HPDE6-E6E7 (cell line): ENCODE results near the gene POC1A.
"Not testable (repeated sequence)": the region's sequence is repeated elsewhere in the genome, so short reads cannot be mapped to it uniquely, and the experiment has no call there.

Experiments
- DNase-seq: peaks from one replicate; pipeline ENCODE4 v3.0.0; 2011; ENCODE audit warnings: missing footprints; ENCODE audit errors: extremely low spot score

POC1A gene

DNA sequence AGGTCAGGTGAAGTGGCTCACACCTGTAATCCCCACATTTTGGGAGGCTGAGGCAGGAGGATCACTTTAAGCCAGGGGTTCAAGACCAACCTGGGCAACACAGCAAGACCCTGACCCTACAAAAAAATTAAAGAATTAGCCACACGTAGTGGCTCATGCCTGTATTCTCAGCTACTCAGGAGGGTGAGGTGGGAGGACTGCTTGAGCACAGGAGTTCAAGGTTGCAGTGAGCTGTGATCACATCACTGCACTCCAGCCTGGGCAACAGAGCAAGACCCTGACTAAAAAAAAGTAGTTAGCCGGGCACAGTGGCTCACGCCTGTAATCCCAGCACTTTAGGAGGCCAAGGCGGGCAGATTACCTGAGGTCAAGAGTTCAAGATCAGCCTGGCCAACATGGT is 2.2 kb downstream of the POC1A start:
- DNase-seq = not testable (repeated sequence)

DNA sequence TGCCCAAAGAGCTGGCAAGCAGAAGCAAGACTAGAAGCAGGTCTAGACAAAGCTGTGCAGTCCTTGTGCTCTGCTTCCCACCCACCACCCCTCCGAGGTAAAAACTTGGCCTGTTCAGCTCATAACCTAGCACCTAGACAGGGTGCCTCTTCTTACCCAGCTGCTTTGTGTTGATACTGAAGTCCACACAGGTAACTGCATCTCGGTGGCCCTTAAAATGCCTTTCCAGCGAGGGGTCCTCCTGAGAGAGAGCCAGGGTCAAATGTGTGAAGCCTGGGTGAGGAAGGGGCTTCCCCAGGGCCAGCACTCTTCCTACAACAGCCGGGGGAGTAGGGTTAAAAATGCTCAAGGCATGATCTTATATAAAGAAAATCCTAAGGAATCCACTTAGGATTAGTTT is 3.4 kb downstream of the POC1A start:
- DNase-seq = no peak

DNA sequence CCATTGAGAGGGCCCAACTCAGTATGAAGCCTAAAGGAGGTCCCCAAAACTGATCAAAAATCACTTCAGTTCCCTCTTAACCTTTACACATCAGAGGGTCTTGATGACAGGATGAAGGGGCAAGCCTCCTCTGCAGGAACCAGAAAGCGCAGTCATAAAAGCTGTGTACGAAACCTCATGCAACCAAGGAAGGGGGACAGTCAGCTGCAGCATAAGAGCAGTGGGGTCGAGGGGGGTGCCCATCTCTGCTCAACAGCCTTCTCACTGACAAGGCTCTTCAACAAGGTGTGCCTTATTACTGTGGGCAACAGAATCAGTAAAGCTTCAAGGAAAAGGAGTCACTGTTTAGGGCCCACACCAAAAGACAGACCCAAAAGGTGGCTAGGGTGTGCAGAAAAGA is 3.9 kb downstream of the POC1A start:
- DNase-seq = no peak

DNA sequence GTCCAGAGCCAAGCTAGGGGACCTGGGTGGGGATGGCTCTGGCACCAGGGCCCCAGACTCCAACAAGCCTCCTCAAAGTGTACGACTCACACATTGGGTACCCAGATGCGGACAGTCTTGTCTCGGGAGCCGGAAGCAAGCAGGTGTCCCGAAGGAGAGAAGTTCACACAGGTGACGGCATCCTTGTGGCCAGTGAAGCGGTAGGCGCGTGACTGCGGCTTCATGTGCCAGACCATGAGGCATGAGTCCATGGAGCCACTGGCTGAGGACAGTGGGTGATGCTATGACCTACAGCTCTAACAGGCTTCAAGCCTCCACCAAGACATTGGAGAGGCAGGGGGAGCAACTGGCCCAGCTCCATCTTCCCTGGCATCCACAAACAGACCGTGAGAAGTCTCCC is 4.5 kb downstream of the POC1A start:
- no peak for DNase-seq

DNA sequence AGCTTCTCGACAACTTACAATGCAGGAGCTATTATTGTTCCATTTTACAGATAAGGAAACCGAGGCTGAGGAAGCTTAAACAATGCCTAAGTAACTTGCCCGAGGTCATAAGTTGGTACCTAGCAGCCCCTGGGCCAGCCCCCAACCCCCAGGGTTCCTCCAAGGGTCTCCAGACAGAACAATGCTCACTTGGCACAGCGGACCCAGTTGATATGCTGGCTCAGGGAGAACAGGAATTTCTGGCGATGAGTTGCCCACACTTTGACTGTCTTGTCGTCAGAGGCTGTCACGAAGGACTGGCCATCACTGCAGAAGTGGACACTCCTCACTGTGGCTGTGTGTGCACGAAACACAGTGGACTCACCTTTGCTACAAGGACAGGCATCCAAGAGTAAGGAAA is 5.2 kb downstream of the POC1A start:
- no peak for DNase-seq

DNA sequence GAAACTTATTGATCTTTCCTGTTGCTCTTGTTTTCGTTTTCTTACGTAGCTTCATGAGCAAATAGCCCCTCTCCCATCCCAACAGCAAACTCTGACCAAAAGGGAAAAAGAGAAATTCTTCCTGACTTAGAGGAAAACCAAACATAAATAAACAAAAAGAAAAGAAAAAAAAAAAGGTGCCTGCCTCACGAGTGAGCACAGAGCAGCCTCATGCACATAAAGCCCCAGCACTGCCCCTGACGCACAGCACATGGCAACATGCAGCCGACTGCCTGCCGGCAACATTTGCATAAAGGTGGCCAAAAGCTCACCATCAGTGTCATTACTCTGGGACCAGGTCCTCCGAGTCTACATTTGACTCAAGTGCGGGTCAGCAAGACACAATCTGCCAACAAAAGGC is 6.4 kb downstream of the POC1A start:
- DNase-seq = no peak

DNA sequence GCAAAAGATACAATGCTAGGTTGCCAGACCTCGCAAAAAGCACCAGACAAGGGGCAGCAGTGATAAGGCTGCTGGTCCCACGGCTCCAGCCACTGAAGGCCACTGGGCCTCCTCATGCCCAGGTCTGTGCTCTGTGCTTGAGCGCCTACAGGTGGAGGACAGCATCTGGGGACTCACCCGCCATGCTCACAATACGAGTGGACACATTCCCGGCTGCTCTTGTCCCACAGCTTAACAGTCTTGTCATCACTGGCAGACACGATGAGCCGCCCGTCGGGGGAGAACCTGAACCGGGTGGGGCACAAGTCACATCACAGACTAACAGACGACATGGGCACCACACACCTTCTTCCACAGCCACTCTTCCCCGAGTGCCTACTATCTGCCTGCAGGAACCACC is 7.4 kb downstream of the POC1A start:
- no peak for DNase-seq

DNA sequence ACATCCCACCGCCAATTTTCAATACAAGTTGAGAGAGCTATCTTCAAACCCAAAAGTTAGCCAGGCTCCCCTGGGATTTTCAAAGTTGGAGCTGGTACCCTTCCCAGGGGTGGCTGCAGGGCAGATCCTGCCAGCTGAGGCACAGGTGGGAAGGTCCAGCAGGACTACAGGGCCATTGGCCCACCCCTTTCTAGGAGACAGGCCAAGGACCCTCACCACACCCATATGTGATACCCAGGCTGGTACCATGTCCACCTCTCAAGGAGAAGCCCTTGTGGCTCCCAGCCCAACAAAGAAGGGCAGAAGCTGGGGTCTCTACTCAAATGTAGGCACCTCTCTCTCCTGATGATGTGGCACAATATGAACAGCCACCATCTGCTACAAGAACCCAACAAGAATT is 8.0 kb downstream of the POC1A start:
- DNase-seq = no peak

DNA sequence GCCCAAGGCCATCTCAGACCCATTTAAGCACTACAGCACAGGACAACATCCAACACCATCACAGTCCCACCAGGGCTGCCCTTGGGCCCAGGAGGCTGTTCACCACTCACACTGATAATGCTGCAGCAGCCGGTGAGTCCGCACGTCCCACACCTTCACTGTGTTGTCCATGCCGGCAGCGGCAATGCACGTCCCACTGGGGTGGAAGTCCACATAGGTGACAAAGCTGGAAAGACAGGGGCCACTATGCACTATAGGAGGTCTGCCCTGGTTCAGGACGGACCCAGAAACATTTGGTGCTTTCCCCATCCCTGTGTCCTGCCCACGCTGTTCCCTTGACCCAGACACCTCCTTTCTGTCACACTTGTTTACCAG is 8.5 kb downstream of the POC1A start:
- no peak for DNase-seq

DNA sequence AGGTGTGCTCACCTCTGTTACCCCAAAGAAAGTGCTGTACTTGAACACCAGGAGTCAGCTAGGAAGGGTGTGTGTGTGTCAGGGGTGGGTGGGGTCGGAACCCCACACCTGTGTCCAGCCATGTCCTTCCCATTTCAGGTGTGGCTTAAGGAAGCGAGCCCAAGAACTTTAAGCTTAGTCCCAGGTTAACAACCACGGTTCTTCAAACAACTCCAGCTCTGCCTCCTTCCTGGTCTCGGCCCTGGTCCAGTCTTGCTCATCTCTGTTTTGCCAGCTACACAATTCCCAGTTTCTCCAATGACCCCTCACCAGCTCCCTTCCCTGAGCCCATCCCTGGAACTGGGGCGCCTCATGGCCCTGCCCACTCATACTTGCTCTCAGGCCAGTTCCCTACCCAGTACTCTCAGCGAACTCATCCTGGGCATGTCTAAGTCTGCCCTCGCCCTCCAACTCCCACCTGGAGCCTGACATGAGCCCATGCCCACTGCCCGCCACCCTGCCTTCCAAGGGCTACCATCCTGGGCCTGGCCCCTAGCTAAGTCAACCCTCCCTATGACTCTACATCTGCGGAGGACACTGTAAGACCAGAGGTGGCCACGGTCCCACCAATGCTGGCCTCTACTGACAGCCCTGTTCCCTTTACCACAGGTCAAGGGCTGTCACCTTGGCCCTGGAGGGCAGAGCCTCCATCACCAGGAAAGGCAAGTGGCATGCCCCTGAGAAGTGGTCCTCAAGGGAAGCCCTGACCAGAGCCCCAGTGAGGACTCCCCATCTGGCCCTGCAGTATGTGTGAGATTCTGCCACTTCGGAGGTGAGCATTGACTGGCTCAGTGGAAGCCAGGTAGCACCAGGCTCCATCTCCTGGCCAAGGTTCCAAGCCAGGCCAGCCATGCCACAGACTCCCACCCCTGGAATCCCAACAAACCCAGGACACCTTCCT is 9.2 kb downstream of the POC1A start:
- DNase-seq = no peak

DNA sequence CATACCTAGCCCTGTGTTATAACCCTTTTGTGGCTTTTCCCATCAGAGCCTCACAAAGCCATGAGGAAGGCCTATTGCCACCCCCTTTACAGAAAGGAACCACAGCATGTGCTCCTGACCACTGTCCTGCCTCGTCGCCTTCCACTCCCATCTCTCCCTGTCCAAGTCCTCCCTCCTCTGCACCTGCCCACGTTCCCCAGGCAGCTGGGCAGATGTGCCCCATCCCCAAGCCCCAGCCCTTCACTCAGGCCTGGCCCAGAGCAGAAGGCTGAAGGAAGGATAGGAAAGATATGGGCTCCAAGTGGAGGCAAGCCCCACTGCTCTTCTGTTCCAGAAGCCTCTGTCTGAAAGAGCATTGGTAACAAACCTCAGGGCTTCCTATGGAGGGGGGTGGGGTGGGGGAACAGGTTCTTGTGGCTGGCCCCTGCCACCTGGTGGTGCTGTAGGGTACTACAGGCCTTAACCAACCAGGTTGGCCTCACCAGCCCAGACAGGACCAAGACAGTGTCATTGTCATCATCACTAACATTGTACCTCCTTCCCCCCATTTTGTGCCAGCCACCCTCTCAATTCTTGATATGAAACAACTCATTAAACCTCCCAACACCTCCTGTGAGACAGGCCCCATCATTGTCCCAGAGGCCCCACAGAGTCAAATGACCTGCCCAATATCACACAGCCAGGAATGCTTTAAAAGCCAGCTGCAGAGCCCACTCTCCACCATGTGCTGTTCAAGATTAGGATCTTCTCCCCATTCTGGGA is 10.0 kb downstream of the POC1A start:
- DNase-seq = peak; percentile 50

DNA sequence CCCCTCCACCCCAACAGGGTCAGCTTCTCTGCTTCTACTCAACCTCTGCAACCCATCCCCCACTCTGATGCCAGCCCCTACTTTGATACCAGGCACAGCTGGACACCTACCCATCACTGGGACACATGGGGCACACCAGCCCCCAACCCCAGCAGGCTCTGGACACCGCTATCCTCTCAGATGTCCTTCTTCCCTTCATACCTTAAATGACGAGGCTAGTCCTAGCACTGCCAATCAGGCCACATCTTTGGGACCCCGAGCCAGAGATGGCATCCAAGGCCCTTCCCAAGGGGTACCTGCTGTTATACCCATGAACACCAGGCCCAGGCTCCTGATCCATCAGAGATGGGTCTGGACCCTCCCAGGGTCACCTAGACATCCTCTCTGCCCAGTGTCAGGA is 10.6 kb downstream of the POC1A start:
- no peak for DNase-seq

DNA sequence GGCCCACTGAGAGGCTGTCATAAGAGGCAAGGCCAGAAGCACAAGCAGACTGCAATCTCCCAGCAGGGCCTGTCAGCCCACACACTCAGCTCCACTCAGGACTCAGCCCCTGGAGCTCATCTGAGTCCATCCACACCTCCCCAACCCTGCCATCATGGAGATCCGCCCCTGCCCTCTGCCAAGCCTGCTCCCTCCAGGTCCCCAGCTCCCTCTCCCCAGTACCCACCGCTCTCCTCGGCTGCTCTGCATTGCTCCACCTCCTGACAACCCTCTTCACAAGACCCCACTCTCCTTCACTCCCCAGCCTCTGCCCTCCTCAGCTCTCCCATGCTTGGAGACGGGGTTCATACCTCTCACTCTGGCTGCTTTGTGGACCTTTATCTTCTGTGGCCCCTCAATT is 11.1 kb downstream of the POC1A start:
- DNase-seq = no peak

DNA sequence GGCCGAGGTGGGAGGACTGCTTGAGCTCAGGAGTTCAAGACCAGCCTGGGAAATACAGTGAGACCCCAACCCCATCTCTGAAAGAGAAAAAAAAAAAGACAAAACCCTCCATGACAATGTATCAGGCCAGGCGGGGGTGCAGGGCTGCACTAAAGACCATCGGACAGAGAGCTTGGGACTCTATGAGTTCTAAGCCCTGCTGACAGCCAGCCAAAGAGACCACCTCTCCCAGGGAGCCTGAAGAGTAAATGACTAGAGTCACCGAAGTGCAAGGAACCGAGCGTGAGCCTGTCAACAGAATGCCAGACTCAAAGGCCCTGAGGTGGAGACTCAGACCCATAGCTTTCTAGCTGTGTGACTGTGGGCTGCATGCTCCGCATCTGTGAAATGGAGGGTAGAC is 12.5 kb downstream of the POC1A start:
- DNase-seq = no peak

DNA sequence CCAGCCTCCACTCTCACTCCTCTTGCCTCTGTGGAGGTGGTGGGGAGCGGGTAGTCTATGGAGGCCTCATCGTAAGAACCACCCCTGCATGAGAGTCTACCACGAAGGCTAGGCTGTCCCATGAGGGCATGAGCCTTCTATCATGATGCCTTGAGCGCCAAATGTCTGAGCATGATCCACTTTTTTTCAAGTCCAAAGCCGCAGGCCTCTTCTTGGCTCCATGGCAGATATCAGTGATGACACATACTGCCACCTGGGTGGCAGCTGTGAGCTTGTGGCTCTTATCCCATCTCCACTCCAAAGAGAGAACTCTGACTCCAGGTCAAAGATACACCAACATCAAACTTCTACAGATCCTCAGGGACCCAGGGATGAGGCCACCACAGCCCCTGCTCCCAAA is 13.5 kb downstream of the POC1A start:
- no peak for DNase-seq

DNA sequence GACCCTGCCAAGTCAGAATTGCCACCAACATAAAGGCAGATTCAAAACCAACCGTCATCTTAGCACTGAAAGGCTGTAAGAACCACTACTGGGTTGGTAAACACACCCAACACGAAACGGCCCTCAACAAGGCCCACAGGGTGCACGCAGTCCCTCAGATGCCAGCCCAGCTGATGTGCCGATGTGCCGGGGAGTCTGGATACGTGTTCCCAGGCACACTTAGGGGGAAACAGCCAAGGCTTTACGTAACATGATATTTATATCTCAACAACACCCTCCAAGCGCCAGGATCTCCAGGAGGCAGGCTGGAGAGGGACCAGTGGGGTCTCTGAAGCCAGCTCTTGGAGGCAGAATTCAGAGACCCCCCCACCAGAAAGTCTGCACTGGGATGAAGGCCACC is 14.2 kb downstream of the POC1A start:
- DNase-seq = no peak

DNA sequence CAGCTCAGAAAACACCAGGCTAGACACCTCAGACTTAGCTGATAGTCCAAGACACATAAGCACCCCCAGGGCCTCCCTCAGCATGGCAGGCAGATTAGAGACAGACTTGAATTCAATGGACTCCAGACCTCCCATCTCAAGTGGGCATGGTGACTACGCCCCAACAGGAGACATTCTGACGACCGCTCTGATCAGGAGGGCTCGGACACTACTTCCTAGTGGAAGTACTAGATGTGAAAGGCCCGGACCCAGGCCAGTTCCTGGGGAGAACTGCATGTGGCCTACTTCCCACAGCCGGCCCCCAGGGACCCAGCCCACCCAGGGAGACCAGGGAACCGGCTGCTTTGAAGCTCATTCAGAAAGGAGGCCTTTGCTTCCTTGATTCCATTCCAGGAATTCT is 16.9 kb downstream of the POC1A start:
- no peak for DNase-seq

DNA sequence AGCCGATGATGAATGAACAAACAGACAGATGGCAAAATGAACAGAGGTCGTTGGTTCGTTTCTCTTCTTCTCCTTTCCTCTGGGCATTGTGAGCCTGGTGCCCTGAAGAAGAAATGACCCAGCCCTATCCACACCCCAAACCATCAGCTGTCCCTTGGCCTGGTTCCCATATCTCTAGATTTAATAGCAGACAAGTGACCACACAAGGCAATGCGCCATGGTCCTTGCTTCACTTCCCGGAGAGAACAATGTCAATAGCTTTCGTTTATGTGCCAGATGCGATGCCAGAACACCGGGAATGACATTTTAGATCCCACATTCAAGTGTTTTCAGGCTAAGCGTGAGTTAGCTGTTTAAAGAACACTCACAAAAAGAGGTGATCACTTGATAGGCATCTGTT is 17.7 kb downstream of the POC1A start:
- DNase-seq = no peak

DNA sequence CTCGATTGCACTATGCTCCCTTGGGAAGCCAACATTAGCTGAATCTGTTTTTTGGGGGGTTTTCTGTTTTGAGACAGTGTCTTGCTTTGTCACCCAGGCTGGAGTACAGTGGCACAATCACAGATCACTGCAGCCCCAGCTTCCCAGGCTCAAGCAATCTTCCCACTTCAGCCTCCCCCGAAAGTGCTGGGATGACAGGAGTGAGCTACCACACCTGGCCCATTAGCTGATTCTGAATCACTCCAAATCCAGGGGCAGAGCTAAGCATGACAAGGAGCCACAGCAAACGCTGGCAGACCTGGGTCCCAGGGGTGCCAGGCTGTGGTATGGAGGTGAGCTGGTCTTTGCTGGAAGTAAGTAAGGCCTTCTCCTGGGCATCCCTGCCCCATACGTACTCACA is 18.9 kb downstream of the POC1A start:
- DNase-seq = no peak

DNA sequence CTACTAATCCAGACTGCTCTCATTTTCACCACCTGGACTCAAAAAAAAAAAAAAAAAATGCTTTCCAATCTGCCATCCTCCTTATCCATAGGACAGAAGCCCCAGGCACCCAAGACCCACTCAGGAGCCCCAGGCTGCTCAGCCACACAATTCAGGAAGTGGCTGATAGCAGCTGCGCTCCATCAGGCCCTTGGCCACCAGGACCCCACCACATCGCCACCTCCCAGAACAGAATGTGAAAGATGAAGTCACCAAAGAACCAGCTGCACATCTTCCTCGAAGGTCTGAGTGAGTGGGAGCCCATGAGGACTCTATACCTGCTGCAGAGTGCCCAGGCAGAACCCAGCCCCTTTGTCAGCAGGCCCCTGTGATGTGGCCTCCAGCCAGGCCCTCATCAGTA is 19.5 kb downstream of the POC1A start:
- no peak for DNase-seq

DNA sequence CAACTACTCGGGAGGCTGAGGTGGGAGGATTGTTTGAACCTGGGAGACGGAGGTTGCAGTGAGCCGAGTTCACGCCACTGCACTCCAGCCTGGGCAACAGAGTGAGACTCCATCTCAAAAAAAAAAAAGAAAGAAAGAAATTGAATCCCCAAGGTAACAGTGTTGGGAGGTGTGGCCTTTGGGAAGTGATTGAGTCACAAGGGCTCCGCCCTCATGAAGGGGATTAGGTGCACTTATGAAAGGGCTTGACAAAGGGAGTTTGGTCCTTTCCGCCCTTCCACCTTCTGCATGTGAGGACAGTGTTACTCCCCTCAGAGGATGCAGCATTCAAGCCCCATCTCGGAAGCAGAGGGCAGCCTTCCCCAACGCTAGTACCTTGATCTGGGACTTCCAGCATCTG is 21.3 kb downstream of the POC1A start:
- DNase-seq = no peak

DNA sequence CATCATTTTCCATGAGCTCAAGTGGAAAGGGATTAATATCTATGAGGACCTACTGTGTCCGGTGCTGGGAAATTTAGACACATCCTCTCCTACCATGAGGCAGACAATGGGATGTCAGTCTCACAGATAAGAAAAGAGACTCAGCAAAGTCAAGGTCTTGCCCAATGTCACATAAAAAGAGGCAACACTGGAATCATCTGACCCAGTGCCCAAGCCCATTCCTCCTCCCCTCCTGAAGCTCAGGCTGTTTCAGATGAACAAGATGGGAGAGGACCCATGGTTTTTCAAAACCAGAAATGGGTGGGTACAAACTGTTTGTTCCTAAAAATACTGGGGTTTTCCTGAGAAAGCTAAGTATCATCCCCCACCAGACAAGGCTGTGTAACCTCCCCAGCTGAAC is 22.2 kb downstream of the POC1A start:
- no peak for DNase-seq

DNA sequence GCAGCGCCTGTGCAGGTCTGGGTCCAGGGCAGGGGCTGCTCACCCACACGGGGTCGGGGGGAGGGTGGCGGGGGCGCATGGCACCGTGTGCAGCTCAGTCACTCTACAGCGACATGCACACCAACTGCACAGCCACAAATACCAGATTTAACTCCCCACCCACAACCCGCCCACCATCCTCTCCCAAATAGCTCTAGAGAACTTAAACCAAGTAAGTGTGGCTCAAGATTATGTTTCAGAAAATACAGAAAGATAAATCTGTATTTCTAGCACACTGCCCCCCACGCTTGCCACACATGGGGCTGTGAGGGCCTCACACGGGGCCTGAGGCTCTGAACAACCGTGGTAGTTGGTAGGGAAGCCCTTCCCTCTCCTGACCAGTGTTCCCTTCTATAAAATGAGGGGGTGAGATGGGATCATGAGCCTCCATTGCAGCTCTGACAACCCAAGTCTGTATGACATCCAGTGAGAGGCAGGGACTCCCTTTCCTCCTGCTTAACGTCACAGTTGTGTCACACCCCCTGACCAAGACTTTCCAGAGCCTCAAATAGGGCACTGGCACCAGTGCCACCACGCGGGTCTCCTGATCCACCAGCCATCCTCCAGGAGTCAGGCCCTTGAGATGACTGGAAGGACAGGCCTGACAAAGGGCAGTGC is 23.1 kb downstream of the POC1A start:
- DNase-seq = no peak
